Left lung (tissue), 10 donors: Measurements from ENCODE around the gene GSTT4. TPM values are rescaled to one million over a fixed set of nuclear protein-coding genes. Genes with fewer than 3 reads are reported as not detected.
"Not testable (repeated sequence)": the region's sequence is repeated elsewhere in the genome, so short reads cannot be mapped to it uniquely, and the experiment has no call there.

ENCODE experiments used
- ATAC-seq: fragments of 200-7000 bp; cut with Tn5 transposase; one replicate; pipeline ENCODE4 v1.9.1; 2020; ENCODE audit warnings: moderate library complexity
- DNase-seq, 4 donors: peaks; one replicate each; pipeline ENCODE4 v3.0.0-alpha.2; 2013 to 2020
- H3K27ac ChIP-seq, 2 donors: fragments of 200-600 bp; sonication (generic) in 1 of 2; one replicate each; pipeline versions ENCODE4 v1.5.0 to v1.8.0; 2020 to 2021
- H3K27me3 ChIP-seq, 2 donors: fragments of 200-600 bp; sonication (generic) in 1 of 2; one replicate each; pipeline versions ENCODE4 v1.5.0 to v1.8.0; 2020 to 2021
- H3K36me3 ChIP-seq, 2 donors: fragments of 200-600 bp; sonication (generic) in 1 of 2; one replicate each; pipeline versions ENCODE4 v1.5.0 to v1.8.0; 2020 to 2021
- H3K4me1 ChIP-seq, 2 donors: fragments of 200-600 bp; one replicate each; pipeline ENCODE4 v1.8.0; 2021
- H3K4me3 ChIP-seq, 2 donors: fragments of 200-600 bp; sonication (generic) in 1 of 2; one replicate each; pipeline versions ENCODE4 v1.5.0 to v1.8.0; 2020 to 2021; ENCODE audit warnings: mild to moderate bottlenecking in 1 of 2
- H3K9me3 ChIP-seq, 2 donors: fragments of 200-600 bp; sonication (generic) in 1 of 2; one replicate each; pipeline versions ENCODE4 v1.5.0 to v1.8.0; 2020 to 2021
- intact Hi-C, 2 donors: fragments of 100-400 bp; cut with DNase I; formaldehyde crosslinking; loops; one replicate each; pipeline versions ENCODE4 v1.11.2 to v1.14.2; 2022
- polyA plus RNA-seq, 6 donors: library from polyadenylated mRNA; unstranded; fragments of 120-200 nt; gene quantifications; one replicate each; pipeline ENCODE4 v1.2.1, GENCODE V29; 2013; ENCODE audit not compliant: insufficient read length in 6 of 6
- total RNA-seq, 2 donors: library from RNA; stranded (reverse); fragmentation: NEBNext Ultra II Directional; extraction: Animal tissue kit (Norgen Biotek cat#: 25700); gene quantifications; one replicate each; pipeline ENCODE4 v1.2.1, GENCODE V29; 2021
- TF ChIP-seq, protein P1 (sequence below), 2 donors: fragments of 200-600 bp; sonication (generic) in 1 of 2; IDR thresholded peaks; one replicate each; pipeline versions ENCODE4 v1.5.0 to v1.8.0; 2021; ENCODE audit warnings: antibody characterized with exemption in 2 of 2
- donor health status: DM: no; HTN: yes; CAD: no.
- donor health status: DM: no; HTN: no; CAD: no.

GSTT4 gene
- total and polyA plus RNA-seq, 8 donors: 0.07 TPM; not detected in 7

DNA sequence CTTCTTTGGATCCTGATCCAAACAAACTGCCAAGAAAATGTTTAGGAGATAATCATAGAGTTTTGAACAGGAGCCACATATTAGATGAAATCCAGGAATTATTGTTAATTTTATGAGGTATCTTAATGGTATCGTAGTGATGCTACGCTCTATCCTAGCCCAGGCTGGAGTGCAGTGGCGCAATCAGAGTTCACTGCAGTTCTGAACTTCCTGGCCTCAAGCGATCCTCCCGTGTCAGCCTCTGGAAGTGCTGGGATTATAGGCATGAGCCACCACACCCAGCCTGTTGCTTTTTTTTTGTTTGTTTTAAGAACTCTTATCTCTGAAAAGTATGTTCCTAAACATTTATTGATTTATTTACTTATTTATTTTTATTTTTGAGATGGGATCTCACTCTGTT lies 2.4 kb downstream of the GSTT4 start:
- TF ChIP-seq, protein P1, sequence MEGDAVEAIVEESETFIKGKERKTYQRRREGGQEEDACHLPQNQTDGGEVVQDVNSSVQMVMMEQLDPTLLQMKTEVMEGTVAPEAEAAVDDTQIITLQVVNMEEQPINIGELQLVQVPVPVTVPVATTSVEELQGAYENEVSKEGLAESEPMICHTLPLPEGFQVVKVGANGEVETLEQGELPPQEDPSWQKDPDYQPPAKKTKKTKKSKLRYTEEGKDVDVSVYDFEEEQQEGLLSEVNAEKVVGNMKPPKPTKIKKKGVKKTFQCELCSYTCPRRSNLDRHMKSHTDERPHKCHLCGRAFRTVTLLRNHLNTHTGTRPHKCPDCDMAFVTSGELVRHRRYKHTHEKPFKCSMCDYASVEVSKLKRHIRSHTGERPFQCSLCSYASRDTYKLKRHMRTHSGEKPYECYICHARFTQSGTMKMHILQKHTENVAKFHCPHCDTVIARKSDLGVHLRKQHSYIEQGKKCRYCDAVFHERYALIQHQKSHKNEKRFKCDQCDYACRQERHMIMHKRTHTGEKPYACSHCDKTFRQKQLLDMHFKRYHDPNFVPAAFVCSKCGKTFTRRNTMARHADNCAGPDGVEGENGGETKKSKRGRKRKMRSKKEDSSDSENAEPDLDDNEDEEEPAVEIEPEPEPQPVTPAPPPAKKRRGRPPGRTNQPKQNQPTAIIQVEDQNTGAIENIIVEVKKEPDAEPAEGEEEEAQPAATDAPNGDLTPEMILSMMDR (IDR thresholded peaks at IDR 0.05): no peak
- no peak overlapping the region for H3K27ac ChIP-seq
- no peaks in the 10 kb centered on the region for H3K9me3 ChIP-seq
- no peaks in the 10 kb centered on the region for H3K4me1 ChIP-seq
- no peaks in the 10 kb centered on the region for H3K36me3 ChIP-seq
- no peak for DNase-seq
- no peak overlapping the region for H3K4me3 ChIP-seq
- ATAC-seq: no peak
- intact Hi-C loops: no loop called here
- H3K27me3 ChIP-seq: no peaks in the 10 kb centered on the region

DNA sequence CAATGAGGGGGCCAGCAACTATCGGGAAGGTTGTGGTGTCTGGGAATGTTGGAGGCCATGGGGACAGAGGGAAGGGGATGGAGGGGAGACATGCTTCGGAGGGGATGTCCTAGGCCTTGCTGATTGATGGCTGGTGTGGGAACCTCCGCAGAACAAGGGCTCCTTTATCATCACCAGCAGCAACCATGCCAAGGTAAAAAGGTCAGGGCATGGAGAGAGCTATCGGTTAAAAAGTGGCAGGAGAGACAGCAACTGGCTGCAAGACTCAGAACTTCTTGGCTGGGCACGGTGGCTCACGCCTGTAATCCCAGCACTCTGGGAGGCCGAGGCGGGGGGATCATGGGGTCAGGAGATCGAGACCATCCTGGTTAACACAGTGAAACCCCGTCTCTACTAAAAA lies 3.0 kb downstream of the GSTT4 start:
- no peaks in the 10 kb centered on the region for H3K27me3 ChIP-seq
- intact Hi-C loops: no loop called here
- TF ChIP-seq, protein P1 (IDR thresholded peaks at IDR 0.05): no peak
- DNase-seq (no peak), ATAC-seq (no peak)
- no peak overlapping the region for H3K27ac ChIP-seq
- no peak overlapping the region for H3K4me3 ChIP-seq
- no peaks in the 10 kb centered on the region for H3K4me1 ChIP-seq
- H3K9me3 ChIP-seq: no peaks in the 10 kb centered on the region
- no peaks in the 10 kb centered on the region for H3K36me3 ChIP-seq

DNA sequence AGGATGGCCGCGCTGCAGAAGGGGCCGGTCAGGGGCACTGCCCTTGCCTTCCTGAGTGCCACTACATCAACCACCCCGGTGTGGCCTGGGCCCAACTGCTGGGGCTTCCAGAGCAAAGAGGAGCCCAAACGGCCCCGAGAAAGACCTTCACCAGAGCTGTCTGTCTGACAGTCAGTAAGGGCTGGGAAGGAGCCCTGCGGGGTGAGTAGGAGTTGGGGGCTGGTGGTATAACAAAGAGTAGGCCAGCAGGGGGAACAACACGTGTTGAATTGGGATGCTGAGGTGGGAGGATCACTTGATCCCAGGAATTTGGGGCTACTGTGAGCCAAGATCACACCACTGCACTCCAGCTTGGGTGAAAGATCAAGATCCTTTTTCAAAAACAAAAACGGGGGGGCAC lies 3.9 kb downstream of the GSTT4 start:
- Histone ChIP-seq H3K36me3 (no peaks in the 10 kb centered on the region), H3K27me3 (no peaks in the 10 kb centered on the region), H3K4me1 (no peaks in the 10 kb centered on the region), H3K27ac (no peak overlapping the region), H3K9me3 (no peaks in the 10 kb centered on the region), H3K4me3 (no peak overlapping the region)
- intact Hi-C loops: no loop called here
- DNase-seq (peak in 1 of 4 donors; percentile 74), ATAC-seq (no peak)
- TF ChIP-seq, protein P1 (IDR thresholded peaks at IDR 0.05): no peak

DNA sequence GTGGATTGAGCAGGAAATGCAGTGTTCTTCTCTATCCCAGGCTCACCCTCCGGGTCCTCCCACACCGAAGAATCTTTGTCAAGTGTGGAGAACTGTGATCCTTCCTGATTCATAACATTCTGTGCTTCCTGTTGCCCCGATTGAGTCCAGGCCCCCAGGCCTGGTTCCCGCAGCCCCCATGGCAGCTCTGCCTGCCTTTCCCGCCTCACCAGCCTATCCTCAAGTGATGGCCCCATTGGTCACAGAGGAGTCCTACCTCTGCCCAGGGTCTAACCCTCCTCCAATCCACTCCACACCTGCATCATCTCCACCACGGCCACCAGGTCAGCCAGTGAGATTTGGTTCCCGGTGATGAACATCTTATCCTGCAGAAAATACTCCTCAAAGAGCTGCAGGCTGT lies 5.5 kb downstream of the GSTT4 start:
- H3K4me3 ChIP-seq, H3K27me3 ChIP-seq, H3K9me3 ChIP-seq, intact Hi-C loops, H3K36me3 ChIP-seq, H3K27ac ChIP-seq, DNase-seq, H3K4me1 ChIP-seq, ATAC-seq: not testable (repeated sequence)

DNA sequence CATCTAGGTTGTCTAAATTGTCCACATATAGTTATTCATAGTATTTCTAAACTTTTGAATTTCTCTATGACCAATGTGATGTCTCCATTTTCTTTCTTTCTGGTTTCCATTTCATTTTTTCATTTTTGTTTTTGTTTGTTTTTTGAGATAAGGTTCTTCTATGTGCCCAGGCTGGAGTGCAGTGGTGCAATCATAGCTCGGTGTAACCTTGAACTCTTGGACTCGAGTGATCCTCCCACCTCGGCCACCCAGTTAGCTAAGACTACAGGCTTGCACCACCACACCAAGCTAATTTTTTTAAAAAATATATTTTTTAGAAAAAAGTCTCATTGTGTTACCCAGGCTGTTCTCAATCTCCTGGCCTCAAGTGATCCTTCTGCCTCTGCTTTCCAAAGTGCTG lies 8.2 kb downstream of the GSTT4 start:
- no peak for ATAC-seq

DNA sequence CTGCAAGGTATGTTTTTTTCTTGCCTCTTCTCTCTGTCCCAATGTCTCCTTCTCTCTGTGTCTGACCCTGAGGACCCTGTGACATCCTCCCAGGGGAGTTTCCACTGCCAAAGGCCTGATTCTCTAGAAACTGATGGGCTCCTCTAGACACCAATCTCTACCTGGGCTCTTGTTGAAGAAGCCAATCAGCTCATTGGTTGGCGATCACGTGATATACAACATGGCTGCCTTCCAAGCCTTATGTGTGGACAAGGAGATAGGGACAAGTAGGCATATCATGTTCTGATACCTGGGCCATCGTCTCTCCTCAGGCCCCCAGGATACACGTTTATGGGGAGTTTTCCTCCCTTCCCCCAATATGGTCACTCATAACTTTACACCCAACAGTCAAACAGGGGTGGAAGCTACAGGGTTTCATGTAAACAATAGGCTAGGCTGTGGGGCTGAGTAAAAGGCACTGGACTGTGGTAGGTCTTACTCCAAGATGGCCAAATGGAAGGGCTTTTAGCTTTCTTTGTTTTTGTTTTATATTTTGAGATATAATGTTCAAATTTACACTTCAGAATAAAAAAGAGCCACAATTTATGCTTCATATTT lies 11.6 kb downstream of the GSTT4 start:
- ATAC-seq, intact Hi-C loops, H3K9me3 ChIP-seq, H3K4me1 ChIP-seq, H3K27me3 ChIP-seq, DNase-seq, H3K27ac ChIP-seq, H3K36me3 ChIP-seq, H3K4me3 ChIP-seq: not testable (repeated sequence)

More for the DNA sequence above, 8.2 kb downstream of the GSTT4 start:
- TF ChIP-seq, protein P1 (IDR thresholded peaks at IDR 0.05): no peak
- H3K27me3 ChIP-seq: no peaks in the 10 kb centered on the region
- no peaks in the 10 kb centered on the region for H3K36me3 ChIP-seq
- H3K27ac ChIP-seq: no peak overlapping the region
- intact Hi-C loops: no loop called here
- H3K4me1 ChIP-seq: no peaks in the 10 kb centered on the region
- H3K9me3 ChIP-seq: no peaks in the 10 kb centered on the region
- no peak for DNase-seq
- no peak overlapping the region for H3K4me3 ChIP-seq

DNA sequence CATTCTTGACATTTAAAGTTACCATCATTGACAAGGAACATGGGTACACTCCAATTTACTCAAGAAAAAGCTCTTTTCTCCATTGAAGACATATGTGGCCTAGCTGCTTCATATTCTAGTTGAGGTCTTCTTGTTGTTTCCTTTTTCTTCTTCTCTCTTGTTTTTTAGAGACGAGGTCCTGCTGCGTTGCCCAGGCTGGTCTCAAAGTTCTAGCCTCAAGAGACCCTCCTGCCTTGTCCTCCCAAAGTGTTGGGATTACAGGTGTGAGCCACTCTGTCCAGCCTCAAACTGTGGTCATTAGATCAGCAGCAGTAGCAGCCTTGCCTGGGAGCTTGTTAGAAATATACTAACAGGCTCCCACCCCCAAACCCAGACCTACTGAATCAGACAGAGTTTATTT lies 12.2 kb downstream of the GSTT4 start:
- ATAC-seq, H3K27ac ChIP-seq, H3K4me1 ChIP-seq, H3K4me3 ChIP-seq, H3K27me3 ChIP-seq, DNase-seq, H3K9me3 ChIP-seq, H3K36me3 ChIP-seq, intact Hi-C loops: not testable (repeated sequence)

DNA sequence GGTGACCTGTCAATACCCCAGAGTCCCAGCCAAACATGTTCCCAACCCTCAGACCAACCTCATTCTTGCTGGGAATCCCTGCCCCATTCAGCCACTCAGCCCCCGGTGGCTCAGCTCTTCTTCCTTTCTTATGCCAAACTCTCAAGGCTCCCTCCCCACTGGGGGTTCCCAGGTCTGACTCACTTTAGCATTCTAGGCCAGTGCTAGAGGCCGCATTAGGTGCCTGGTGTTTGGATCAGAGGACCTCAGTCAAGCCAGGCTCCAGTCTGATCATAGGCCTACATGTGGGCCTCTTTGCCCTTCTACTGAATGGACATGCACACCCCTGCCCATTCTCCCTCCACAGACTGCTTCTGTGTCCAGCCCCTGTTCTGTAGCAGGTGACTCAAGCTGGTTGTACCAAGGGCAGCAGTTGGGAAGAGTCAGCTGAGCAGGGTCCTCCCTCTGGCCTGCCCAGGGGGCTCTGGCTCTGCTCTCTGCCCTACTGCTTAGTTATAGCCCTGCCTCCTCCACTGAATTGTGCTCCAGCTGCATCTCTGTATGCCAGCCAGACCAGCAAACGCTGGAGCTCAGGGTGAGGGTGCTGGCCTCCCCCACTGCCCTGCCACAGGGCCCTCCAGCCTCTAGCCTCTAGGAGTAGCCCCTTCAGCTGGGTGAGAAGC lies 15.5 kb downstream of the GSTT4 start:
- H3K36me3 ChIP-seq, ATAC-seq, H3K27ac ChIP-seq, H3K9me3 ChIP-seq, DNase-seq, intact Hi-C loops, H3K4me3 ChIP-seq, H3K27me3 ChIP-seq, H3K4me1 ChIP-seq: not testable (repeated sequence)

DNA sequence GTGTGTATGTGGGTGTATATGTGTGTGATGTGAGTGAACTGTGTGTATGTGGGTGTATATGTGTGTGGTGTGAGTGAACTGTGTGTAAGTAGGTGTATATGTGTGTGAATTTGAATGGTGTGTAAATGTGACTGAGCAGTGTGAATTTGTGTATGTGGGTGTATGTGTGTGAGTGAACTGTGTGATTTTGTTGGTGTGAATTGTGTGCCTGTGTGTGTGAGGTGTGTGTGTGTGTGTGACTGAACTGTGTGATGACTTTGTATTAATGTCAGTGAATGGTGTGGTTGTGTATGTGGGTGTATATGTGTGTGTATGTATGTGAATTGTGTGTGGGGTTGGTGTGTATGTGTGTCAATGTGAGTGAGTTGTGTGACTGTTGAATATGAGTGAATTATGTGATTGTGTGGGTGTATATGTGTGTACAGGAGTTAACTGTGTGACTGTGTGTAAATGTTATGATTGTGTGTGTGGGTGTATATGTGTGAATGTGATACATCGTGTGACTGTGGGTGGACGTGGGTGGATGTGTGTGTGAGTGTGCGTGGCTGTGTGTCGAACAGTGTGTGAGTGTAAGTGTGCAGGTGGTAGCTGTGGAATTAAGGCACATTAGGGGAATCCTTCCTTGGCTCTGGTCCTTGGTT lies 18.6 kb downstream of the GSTT4 start:
- H3K36me3 ChIP-seq, H3K27ac ChIP-seq, DNase-seq, ATAC-seq, H3K4me1 ChIP-seq, H3K9me3 ChIP-seq, H3K4me3 ChIP-seq, intact Hi-C loops, H3K27me3 ChIP-seq: not testable (repeated sequence)
